DND-41 (cell line): ENCODE measurements around the gene PLG.

Experiments
- EZH2 ChIP-seq: IDR thresholded peaks from 3 replicates; pipeline ENCODE4 v1.6.1; 2012; ENCODE audit warnings: borderline replicate concordance, low read depth, mild to moderate bottlenecking, moderate library complexity, low read length, inconsistent platforms; ENCODE audit not compliant: severe bottlenecking
- TF ChIP-seq, protein P1 (sequence below): IDR thresholded peaks from 2 replicates; pipeline ENCODE4 v1.5.1; 2012; ENCODE audit warnings: borderline replicate concordance, low read length, moderate library complexity, mild to moderate bottlenecking; ENCODE audit not compliant: poor library complexity, severe bottlenecking; ENCODE audit errors: extremely low read depth

DNA sequence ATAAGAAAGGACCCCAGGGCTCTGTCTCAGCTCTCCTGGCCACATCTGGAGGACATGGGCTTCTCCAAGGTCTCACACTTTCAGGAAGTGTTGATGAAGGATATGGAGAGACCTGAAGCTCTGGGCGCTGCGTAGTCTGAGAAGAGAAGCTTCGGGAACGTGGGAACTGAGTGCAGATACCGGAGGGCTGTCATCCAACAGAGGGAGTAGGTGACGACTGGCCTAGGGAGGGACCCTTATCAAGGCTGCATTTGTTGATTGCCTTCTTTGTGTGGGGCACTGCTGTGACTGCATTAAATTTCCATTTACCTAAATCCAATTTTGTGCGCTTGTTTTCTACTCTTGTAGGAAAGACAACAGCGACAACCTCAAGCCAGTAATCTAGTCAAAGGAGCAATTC, 63.4 kb downstream of the PLG start:
- TF ChIP-seq, protein P1, sequence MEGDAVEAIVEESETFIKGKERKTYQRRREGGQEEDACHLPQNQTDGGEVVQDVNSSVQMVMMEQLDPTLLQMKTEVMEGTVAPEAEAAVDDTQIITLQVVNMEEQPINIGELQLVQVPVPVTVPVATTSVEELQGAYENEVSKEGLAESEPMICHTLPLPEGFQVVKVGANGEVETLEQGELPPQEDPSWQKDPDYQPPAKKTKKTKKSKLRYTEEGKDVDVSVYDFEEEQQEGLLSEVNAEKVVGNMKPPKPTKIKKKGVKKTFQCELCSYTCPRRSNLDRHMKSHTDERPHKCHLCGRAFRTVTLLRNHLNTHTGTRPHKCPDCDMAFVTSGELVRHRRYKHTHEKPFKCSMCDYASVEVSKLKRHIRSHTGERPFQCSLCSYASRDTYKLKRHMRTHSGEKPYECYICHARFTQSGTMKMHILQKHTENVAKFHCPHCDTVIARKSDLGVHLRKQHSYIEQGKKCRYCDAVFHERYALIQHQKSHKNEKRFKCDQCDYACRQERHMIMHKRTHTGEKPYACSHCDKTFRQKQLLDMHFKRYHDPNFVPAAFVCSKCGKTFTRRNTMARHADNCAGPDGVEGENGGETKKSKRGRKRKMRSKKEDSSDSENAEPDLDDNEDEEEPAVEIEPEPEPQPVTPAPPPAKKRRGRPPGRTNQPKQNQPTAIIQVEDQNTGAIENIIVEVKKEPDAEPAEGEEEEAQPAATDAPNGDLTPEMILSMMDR: no peak
- no peak for TF ChIP-seq EZH2
